NCI-H226 (cell line): ENCODE measurements around the gene DENND1A.
"Not testable (repeated sequence)": the region's sequence is repeated elsewhere in the genome, so short reads cannot be mapped to it uniquely, and the experiment has no call there.

Experiments
- DNase-seq: peaks from one replicate; pipeline ENCODE4 v3.0.0-alpha.2; 2015

DENND1A gene

DNA sequence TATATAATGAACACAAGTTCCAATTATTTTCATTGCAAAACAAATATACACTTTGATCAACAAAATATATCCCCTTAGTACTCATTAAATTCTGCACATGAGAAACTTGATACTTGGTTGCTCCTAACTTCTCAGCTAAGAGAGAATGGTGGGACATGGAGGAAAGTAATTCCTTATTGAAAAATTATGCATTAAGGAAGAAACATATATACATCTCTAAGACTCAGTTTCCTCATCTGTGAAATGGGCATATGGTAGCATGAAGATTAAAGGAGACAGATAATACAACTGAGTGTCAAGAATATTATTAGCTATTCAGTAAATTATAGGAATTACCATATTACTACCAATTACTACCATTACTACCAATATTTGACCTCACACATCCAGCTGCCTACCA is 488.2 kb downstream of the DENND1A start:
- DNase-seq: no peak

DNA sequence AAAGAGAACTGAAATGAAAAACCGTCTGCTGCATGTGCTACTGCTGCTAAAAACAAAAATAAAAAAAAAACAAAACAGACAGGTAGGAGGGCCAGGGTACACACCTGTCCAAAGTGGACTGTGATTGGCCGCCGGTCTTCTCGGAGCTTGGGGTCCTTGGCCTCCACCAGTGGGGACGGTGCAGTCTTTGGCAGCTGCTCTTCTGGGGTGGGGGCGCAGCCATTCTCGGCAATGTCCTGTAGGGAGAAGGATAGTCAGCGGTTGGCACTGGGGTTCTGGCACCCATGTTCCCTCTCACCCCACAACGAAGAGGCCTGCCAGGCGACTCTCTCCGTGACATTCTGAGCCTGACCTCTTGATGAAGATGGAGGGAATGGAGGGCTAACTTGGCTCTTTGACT is 489.7 kb downstream of the DENND1A start:
- no peak for DNase-seq

DNA sequence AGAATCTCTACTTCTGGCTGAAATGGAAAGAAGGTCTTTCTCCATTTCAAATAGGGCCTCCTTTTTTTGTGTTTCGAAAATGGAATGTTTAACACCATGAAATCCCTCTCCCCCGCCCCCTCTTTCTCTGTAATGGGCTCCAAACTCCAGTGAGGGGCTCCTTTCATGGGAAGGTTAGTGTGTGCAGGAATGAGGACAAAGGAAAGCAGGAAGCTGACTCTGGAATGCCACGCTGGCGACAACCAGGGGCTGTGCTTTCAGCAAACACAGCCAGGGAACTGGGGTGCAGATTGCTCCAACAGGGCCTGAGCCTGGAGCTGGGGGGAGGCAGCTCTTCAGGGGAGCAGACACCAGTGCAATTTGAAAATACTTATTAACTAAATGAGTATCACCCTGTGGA is 491.1 kb downstream of the DENND1A start:
- no peak for DNase-seq

DNA sequence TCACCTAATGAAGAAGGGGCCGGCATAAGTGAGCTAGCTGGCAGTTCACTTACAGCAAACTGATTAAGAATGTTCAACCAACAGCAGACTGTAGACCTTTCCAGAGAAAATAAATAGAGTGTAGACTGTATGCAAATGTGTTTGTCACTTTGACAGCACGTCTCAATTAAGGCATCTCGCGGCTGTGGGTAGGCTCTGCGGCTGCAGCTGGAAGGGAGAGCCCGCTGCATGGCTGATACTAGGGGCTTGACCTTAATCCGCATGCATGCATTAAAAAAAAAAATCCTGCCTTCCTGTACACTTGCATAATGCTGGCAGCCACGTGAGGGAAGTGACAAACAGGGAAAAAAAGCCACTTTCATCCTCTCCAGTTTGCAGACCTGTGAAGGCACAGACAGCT is 491.6 kb downstream of the DENND1A start:
- DNase-seq: no peak

DNA sequence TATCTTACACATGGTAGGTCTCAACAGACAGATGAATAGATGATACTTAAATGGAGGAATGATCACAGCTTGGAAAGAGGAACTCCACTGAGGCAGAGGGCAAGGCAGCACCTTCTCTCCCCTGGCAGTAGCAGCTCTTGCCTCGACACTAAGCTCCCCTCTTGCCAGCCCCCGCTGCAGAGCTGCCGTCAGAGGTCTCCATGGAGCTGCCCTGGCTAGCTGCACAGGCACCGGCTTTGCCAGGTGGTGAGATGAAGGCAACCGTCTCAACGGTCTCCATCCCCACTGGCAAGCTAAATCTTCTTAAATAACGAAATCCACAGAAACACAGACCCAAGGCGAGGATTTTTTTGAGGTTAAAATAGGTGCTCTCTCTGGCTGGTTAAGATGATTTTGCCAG is 492.7 kb downstream of the DENND1A start:
- DNase-seq: no peak

DNA sequence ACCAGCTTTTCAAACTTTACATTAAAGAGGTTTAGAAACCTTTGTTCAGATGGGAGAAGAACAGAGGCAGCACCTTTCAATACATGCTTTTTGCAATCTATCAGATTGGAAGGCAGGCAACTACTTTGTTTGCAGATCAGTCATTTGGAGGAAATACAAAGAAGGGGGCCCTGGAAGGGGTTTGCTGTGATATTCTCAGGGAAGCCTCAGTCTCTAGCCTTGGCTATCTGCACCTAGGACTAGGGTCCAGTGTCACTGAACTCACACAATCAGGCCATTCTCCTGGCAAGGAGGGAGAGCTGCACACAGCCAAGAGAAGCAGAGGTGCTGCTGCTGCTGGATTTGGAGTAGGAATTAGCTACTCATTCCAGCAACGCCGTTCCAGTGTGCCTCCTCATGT is 494.5 kb downstream of the DENND1A start:
- DNase-seq: no peak

DNA sequence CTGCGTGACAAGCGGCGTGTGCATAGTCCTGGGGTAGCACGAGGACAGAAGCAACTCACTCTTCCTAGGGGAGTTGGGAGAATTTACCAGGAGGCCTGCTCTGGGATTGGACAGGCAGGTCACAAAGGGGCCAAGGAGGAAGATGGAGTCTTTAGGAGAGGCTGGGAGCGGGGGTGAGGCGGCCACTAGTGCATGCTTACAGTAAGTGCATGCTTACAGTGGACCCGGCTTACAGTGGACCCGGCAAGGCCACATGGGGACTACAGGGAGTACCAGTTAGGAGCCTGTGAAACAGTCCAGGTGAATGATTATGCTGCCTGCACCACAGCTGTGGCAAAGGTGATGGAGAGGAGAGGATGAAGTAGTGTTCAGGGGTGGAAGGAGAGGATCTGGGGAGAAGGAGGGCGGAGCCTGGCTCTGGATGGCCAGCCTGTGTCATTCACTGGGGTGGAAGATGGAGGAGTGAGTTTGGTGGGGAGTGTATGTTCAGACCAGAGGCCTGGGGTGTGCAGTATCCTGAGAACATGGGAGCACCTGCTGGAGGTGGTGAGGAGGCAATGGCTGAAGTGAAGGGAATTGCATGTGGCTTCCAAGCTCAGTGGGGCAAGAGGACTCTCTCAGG is 495.2 kb downstream of the DENND1A start:
- no peak for DNase-seq

DNA sequence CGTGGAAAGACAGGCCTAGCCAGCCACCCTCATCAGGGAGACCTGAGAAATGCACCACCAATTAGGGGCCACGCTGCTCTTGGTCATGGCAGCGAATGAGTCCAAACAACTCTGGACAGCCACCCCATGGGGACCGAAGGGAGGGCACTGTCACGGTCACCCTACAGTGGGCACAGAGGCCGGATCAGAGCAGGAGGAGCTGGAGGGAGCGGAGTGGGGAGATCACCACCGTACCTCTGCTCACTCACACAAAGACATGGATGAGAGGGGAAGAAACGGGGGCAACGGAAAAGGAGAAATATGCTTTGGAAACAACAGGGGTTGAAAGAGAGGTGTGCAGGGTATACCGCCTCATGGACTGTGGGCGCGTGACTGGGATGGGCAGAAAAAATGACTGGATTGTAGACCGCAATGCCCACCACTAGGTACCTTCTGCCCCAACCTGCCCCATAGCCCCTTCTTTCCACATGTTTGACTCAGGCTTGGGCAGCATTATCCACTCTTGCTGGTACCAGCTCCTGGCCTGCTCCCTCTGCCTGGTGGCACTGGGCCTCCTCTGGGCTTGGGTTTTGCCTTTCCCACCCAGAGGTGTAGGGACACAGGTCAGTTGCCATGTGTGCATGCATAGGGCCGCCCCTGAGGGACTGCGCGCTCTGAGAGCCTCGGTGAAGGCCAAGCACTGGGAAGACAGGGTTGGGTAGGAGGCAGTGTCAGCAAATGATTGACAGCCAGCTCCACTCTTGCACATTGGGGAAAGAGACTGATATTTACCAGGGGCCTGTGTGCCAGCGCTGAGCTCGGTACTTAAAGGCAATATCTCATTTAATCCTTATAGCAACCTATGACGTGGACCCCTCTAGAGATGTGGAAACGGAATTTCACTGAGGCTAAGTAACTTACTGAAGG is 497.3 kb downstream of the DENND1A start:
- DNase-seq: no peak

DNA sequence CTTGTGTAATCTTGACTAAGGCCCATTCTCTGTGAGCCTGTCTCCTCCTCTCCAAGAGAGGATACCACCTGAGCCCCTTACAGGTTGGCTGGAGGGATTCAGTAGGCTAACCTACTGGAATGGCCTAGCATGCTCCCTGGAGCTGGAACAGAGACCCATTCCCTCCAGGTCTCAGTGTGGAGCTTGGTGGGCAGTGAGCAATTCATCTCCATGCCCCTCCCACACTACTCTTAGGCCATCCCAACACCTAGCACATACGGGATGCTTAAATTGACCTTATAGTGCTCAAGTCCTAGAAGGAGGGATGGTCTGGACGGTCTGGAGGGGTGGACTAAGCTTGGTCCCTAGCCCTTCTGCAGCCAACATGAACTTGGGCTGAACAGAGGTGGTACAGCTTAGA is 498.3 kb downstream of the DENND1A start:
- DNase-seq: no peak

DNA sequence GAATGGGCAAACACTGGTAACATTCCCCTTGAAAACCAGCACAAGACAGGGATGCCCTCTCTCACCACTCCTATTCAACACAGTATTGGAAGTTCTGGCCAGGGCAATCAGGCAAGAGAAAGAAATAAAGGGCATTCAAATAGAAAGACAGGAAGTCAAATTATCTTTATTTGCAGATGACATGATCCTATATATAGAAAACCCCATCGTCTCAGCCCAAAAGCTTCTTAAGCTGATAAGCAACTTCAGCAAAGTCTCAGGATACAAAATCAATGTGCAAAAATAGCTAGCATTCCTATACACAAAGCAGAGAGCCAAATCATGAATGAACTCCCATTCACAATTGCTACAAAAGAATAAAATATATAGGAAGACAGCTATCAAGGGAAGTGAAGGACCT is 501.5 kb downstream of the DENND1A start:
- DNase-seq: not testable (repeated sequence)

DNA sequence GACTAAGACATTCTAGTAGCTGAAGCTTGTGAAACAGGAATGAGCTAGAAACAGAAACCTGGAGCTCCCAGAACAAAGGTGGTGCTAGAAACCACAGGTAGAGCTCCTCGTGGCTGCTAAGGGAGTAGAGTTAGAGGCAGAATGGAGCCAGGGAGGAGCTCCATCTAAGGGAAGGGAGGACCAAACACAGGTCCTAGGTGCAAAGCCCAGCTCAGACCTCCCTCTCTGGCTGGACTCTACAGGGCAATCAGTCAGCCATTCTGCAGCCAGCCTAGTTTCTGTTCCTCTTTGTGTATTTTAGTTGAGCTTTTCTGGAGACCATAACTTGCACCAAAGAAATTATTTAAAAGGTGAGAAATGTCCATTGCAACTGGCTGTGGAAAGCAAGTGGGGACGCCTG is 503.5 kb downstream of the DENND1A start:
- no peak for DNase-seq

DNA sequence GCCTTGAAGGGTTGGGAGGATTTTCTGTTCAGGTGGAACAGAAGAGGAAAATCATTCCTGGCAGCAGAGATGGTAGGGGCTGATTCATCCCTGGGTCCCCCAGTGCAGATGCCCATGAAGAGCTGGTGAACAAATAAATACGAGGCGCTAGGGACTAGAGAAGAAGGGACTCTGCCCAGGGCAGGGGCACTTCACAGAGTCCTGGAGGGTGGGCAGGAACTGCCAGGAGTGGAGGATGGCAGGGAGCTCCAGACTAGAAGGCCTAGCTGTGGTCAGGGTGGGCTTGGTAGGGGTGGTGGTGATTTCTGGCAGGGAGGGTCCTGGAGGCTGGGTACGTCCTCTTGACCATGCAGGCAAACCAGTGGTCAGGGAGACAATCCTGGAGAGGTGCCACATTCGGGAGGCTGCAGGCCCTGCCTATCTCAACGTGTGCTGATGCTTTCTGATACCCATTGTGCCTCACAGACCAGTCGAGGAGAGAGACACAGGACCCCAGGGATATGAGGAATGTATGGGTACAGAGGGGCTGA is 504.0 kb downstream of the DENND1A start:
- DNase-seq: no peak

DNA sequence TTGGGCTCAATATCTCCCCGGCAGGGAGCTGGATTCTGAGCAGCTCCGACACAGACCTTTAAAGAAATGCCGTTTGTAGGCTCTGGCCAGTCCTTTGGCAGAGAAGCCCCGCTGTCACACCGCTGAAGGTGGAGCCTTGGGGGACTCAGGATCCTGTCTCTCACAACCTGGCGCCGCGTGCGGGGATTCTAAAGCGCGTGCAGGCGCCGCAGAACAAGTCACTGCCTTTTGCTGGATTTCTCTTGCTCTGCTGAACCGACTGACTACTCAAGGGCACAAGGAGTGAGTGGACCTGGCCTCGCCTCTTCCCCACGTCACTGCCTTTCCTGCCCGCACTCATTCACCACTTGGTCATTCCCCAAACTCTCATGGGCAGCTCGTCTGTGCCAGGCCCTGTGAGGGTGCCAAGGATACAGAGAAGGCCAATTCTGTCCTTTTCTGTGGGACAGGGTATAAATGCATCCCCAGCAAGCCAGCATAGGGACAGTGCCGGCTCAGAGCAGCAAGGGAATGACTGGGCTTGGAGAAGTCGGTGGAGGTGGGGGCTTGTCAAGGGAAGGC is 504.6 kb downstream of the DENND1A start:
- DNase-seq: no peak

DNA sequence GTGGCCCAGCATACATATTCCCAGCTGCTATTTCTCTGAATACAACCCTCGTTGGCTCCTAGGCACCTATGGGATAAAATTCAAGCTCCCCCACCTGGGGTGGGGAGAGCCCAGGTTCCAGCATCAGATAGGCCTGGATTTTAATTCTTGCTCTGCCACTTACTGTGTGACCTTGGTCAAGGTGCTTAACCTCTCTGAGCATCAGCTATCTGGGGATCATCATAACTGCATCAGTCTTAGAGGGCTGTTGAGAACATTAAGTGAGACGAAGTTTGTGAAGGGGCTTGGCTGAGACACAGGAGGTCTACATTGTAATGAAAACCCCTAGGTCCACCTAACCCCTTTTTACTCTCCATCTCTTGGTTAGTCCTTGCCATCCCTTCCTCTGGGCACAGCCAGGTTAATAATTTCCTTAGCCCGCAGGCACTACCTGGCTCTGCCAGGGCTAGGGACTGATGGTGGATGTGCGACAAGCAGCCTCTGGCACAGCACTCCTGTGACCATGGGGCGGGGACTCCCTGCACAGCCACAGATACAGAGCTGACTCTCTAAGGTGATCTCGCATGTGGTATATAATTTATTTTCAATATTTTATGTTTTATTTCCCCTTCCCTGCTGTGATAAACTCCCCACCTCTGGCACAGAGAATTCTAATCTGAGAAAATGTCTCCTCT is 505.2 kb downstream of the DENND1A start:
- no peak for DNase-seq

DNA sequence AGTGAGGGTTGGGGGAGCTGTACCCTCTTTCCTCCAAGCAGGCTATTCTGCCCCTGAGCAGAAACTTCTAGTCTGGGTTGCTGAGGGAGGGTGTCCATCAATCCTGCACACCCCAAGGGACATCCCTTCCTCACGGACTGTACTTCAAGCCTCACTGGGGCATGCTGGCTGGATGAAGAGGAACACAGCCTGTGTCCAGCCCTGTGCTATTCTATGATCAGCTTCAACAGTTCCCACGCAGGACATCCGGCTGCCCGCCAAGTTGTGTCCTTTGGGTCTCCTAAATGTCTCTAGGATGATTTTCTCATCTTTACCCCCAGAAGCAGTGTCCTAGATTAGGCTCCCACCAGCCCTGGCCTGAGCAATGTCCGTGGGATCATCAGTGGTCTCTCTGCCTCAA is 505.8 kb downstream of the DENND1A start:
- no peak for DNase-seq

DNA sequence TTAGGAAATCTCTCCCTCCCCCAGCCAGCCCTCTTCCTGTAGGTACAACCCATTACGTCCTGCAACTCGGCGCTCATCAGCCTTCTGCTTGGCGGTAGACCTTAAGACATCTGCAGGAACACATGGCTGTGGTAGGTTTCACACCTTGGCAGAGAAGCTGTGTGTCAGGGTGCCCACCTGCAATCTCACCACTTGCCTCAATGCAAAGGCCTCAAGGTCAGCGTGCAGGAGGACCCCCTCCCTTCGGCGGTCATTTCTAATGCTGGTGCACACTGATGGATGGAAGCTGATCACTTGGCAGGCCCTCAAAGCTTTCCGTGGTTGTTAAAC is 506.6 kb downstream of the DENND1A start:
- DNase-seq: no peak

DNA sequence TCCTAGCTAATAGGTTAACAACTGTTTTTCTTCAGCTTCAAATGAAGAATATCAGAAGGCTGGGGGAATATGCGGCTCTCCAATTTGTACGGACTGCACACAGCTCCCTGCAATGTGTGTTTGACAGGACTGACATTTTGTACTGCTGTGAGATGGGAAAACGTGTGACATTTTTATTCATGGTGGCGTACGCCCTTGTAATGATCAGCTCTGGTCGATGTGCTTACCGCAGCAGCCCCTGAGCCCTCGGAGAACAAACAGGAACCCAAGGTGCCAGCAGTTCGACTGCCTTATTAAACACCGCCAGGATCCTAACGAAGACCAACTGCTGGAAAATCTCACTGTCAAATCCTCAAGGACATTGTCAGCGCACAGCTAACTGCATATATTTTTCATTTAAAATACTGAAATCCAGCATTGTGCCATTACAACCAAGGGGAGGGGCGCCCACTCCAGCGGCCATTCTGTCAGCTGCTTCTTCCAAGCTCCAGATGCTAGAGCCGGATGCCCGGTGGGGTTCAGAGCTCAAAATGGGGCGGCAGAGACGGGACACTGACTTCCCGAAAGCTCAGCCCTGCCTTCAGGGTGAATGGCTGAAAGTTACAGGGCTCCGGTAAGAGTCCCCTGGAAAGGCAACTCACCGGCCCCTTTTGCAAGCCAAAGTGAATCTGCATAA is 507.2 kb downstream of the DENND1A start:
- no peak for DNase-seq

DNA sequence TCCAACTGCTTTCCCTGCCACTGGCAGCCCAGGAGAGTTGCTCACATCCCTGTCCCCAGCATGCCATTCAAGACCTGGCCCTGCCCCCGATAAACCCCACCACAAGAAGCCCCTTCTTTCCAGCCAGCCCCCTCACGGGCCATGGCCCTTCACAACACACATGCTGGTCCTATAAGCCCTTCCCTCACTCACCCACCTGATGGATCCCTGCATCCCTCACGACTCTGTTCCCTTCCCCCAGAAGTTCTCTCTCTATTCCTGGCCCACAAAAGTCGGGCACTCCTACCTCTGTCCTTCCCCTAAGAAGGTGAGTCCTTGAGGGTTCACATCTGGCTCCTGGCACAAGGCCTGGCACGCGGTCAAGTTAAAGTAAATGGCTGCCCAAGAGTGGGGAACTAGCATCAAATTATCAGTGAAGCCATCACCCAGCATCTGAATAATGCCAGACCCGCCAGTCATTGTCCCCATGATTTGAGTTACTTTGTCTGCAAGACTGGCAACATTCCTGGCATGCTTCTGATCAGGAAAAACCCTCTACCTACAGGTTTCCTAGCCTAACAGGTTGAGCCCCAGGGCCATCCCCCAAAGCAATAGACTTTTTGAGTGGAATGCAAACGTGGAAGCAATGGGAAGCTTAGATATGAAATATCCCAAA is 508.0 kb downstream of the DENND1A start:
- DNase-seq: no peak

DNA sequence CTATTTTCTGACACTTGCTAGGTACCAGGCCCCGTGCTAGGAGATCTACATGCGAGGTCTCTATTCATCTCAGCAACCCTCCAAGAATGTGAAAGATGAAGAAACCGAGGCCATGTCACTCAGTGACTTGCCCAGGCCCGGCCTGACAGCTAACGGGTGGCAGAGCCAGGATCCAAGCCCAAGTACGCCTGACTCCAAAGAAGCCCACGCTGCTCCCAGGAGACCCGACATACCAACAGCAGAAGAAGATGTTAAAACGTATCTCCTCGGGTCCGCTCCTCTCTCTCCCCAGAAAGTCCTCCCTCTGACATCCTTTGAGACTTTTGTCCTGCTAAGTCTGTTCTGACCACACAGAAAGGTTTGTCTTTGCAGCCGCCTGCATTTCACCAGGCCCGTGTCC is 508.7 kb downstream of the DENND1A start:
- DNase-seq: no peak

DNA sequence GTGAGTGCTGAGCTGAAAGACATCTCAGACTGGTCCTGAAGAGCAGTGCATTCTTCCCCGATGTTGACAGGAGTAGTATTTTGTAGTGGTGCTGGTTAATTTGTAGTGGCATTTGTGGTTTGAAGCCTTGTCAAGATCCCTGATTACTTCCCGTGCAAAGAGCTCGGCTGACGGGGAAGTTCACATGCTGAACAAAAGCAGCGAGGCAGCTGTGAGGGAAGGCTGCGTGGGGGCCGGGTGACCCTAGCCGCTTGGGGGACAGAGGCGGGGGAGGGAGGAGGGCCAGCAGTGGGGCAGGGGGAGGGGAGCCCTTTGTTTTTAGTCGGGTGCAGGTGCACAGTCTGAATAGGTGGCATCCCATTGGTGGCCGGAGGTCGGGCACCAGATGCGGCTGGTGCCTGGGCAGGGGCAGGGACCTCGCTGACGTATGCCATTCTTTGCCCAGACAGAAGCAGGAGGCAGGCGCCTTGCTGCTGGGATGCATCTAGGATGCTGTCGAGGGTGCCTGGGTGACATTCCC is 509.3 kb downstream of the DENND1A start:
- no peak for DNase-seq

DNA sequence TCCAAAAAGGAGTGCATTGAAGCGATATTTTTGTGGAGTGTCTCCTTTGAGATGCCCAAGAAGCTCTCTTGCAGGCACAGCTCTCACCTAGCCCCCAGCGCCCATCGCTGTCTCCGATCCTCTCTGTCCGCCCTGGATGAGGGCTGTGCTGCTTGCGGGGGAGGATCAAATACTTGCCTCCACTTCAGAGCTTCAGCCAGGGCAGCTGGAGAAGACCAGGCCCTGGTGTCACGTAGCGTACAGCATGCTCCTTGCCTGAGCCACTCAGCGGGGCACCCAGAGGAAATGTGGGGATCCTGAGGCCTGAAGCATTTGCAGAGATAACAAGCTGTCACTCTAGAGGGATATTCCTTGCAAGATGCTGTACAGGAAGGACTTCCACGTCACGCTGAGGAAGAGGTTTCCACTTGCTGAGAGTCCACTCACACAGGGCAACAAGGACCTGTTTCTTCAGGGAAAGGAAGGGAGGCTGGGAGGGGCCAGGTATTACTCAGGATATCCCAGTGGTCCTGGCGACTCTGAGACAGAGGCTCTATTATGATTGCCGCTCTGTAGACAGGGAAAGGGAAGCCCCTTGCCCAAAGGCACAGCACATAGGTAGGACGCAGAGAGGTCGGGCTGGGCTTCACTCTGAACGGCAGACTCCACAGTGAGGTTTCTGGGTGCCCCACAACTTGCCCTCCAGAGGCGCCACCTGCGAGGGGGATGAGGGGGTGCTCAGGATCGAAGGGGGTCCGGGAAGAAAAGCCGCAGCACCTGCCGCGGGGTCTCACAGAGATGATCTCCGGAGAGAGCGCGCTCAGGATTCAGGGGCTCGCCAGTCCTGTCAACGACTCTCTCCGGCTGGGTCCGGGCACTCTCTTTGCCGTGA is 510.0 kb downstream of the DENND1A start:
- DNase-seq: no peak
